GM21447 (cell line): Measurements from ENCODE around the gene NRXN3.
A peak's percentile ranks its signal among the peaks of the same experiment; 100 is the strongest.
"Not testable (repeated sequence)": the region's sequence is repeated elsewhere in the genome, so short reads cannot be mapped to it uniquely, and the experiment has no call there.

ENCODE experiments used
- ATAC-seq: cut with Tn5 transposase; IDR thresholded peaks from one replicate; pipeline ENCODE4 v1.9.1; 2021; ENCODE audit not compliant: unreplicated experiment

NRXN3 gene

GRCh38 chr14:78567343-78567742 lies 397.2 kb downstream of the NRXN3 start:
- no peak for ATAC-seq

- not testable (repeated sequence) for ATAC-seq
Observed at GRCh38 chr14:78573736-78574135, 403.6 kb downstream of the NRXN3 start.

- ATAC-seq, result no peak
Observed at GRCh38 chr14:78576437-78577166, 406.4 kb downstream of the NRXN3 start.

- no peak for ATAC-seq
Observed at GRCh38 chr14:78581229-78581628, 411.1 kb downstream of the NRXN3 start.

- no peak for ATAC-seq
Observed at GRCh38 chr14:78586681-78587080, 416.5 kb downstream of the NRXN3 start.

- no peak for ATAC-seq
Observed at GRCh38 chr14:78588906-78589305, 418.7 kb downstream of the NRXN3 start.

- no peak for ATAC-seq
Observed at GRCh38 chr14:78592616-78593219, 422.5 kb downstream of the NRXN3 start.

- no peak for ATAC-seq
Observed at GRCh38 chr14:78593949-78594348, 423.8 kb downstream of the NRXN3 start.

GRCh38 chr14:78595797-78596196 lies 425.6 kb downstream of the NRXN3 start:
- no peak for ATAC-seq

- peak; percentile 84 for ATAC-seq
Observed at GRCh38 chr14:78598046-78598920, 428.1 kb downstream of the NRXN3 start.

GRCh38 chr14:78605025-78605762 lies 435.0 kb downstream of the NRXN3 start:
- ATAC-seq, result no peak

- ATAC-seq, result no peak
Observed at GRCh38 chr14:78605897-78606500, 435.8 kb downstream of the NRXN3 start.

- ATAC-seq, result no peak
Observed at GRCh38 chr14:78608998-78609787, 439.0 kb downstream of the NRXN3 start.

GRCh38 chr14:78610994-78611393 lies 440.8 kb downstream of the NRXN3 start:
- ATAC-seq, result no peak

GRCh38 chr14:78611796-78612571 lies 441.8 kb downstream of the NRXN3 start:
- ATAC-seq, result no peak

- ATAC-seq, result no peak
Observed at GRCh38 chr14:78612666-78613065, 442.5 kb downstream of the NRXN3 start.

GRCh38 chr14:78614593-78614992 lies 444.4 kb downstream of the NRXN3 start:
- ATAC-seq, result no peak

GRCh38 chr14:78617735-78618134 lies 447.6 kb downstream of the NRXN3 start:
- no peak for ATAC-seq

GRCh38 chr14:78618368-78618767 lies 448.2 kb downstream of the NRXN3 start:
- no peak for ATAC-seq
